Mucosa of rectum (tissue), 2 donors: ENCODE results near the gene DYNLRB2.

ENCODE experiments used
- H3K27ac ChIP-seq, 2 donors: one replicate each; pipeline ENCODE4 v1.7.0; 2013; ENCODE audit warnings: inconsistent platforms in 2 of 2, low read depth in 2 of 2, low read length in 2 of 2
- H3K27me3 ChIP-seq, 2 donors: one replicate each; pipeline ENCODE4 v1.7.0; 2013; ENCODE audit warnings: low read length in 2 of 2; ENCODE audit not compliant: control insufficient read depth in 2 of 2, insufficient read depth in 2 of 2
- H3K36me3 ChIP-seq, 2 donors: one replicate each; pipeline ENCODE4 v1.7.0; 2013; ENCODE audit warnings: low read length in 2 of 2; ENCODE audit not compliant: control insufficient read depth in 2 of 2, insufficient read depth in 2 of 2
- H3K4me1 ChIP-seq, 2 donors: one replicate each; pipeline ENCODE4 v1.7.0; 2013; ENCODE audit warnings: low read length in 2 of 2, mild to moderate bottlenecking in 1 of 2; ENCODE audit not compliant: control insufficient read depth in 2 of 2, insufficient read depth in 2 of 2
- H3K4me3 ChIP-seq, 2 donors: one replicate each; pipeline ENCODE4 v1.7.0; 2013; ENCODE audit warnings: low read length in 2 of 2
- H3K9ac ChIP-seq, 2 donors: one replicate each; pipeline ENCODE4 v1.7.0; 2013; ENCODE audit warnings: low read length in 2 of 2, low read depth in 1 of 2, mild to moderate bottlenecking in 1 of 2
- H3K9me3 ChIP-seq, 2 donors: one replicate each; pipeline ENCODE4 v1.7.0; 2013; ENCODE audit warnings: low read length in 2 of 2; ENCODE audit not compliant: control insufficient read depth in 2 of 2
- donor health status: healthy.
- donor health status: Normal muscosa, but diverticular disease.

Gene DYNLRB2

DNA sequence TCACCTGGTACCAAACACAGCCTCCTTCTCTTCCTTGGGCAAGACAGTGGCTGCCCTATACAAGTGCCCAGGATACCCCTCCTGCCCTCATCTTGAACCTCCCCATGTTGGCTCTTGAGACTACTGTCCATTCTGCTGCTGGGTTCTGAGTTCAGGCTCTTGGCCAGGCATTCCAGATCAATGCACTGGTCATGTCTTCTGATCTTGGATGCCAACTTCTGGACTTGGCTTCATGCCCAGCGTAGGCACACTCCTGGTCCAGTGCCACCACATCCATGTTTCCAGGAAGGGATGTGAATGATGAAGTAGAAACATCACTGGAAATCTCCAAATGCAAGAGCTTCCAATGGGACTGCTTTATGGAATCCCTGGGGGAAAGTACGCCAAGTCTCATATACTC is 51.5 kb downstream of the DYNLRB2 start:
- H3K36me3 ChIP-seq: no peaks in the 10 kb centered on the region
- no peak overlapping the region for H3K27ac ChIP-seq
- H3K9me3 ChIP-seq: no peaks in the 10 kb centered on the region
- no peak overlapping the region for H3K4me3 ChIP-seq
- no peaks in the 10 kb centered on the region for H3K27me3 ChIP-seq
- no peak overlapping the region for H3K9ac ChIP-seq
- no peaks in the 10 kb centered on the region for H3K4me1 ChIP-seq

DNA sequence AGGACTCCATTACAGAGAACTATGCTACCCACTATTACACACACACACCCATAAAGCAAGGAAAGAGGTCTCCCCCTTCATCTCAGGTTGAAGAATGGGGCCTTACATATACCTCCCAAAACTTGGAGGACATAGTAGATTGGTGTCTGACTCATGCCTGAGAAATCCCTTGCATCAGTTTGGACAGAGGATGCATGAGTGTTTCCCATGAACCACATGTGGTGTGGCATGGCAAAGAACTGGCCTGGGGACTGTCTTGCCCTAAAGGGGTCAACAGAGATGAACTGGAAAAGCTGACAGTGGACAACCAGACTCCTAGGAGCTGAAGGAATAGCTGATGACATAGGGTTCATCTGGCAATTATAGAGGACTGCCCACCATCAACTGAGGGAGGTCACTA is 54.0 kb downstream of the DYNLRB2 start:
- Histone ChIP-seq H3K9me3 (no peaks in the 10 kb centered on the region), H3K36me3 (no peaks in the 10 kb centered on the region), H3K9ac (no peak overlapping the region)

GRCh38 chr16:80596507-80597207 is 55.9 kb downstream of the DYNLRB2 start:
- Histone ChIP-seq H3K36me3 (no peaks in the 10 kb centered on the region), H3K27me3 (no peaks in the 10 kb centered on the region), H3K9me3 (no peaks in the 10 kb centered on the region), H3K9ac (no peak overlapping the region), H3K4me1 (no peaks in the 10 kb centered on the region), H3K4me3 (no peak overlapping the region), H3K27ac (no peak overlapping the region)

More for the DNA sequence above, 54.0 kb downstream of the DYNLRB2 start:
- Histone ChIP-seq H3K4me3 (no peak overlapping the region), H3K27ac (no peak overlapping the region), H3K27me3 (no peaks in the 10 kb centered on the region), H3K4me1 (no peaks in the 10 kb centered on the region)

DNA sequence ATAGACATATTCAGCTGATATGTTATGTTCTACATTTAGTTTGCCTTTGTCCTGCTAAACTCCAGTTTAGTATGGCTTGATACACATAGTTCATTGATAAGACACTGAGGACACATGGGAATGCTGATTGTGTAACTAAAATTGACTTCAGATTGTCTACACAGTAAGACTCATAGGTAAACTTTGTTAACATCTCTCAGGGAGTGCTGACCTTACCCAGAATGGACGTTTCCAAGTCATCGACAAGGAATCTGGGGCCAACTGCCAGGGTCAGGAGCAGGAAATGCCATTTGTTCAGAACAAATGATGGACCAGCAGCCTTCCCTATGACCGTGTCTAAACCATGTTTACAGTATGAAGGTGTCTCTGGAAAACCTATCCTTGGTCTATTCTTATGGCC is 58.7 kb downstream of the DYNLRB2 start:
- H3K4me3 ChIP-seq: no peak overlapping the region
- no peaks in the 10 kb centered on the region for H3K36me3 ChIP-seq
- H3K4me1 ChIP-seq: no peaks in the 10 kb centered on the region
- no peak overlapping the region for H3K9ac ChIP-seq
- no peaks in the 10 kb centered on the region for H3K27me3 ChIP-seq
- H3K9me3 ChIP-seq: no peaks in the 10 kb centered on the region
- H3K27ac ChIP-seq: no peak overlapping the region
